MM.1S (cell line): ENCODE results near the gene FAM193B.

Source experiments
- CTCF ChIP-seq: fragments of 300-600 bp; sonication (generic); IDR thresholded peaks from 2 replicates; pipeline ENCODE4 v1.5.1; 2016; ENCODE audit warnings: antibody characterized with exemption, low read length, mixed read lengths
- EZH2 ChIP-seq: fragments of 300-600 bp; sonication (generic); optimal IDR thresholded peaks from 2 replicates; pipeline ENCODE3; 2017; ENCODE audit warnings: low read depth, mild to moderate bottlenecking, antibody characterized with exemption, low read length, mixed read lengths

- TF ChIP-seq EZH2 (no peak), CTCF (no peak)
Measured at GRCh38 chr5:177601126-177601525, 46.8 kb upstream of the FAM193B start.
